HEK293 (cell line): Measurements from ENCODE around the gene SLC4A8.

Experiments
- CTCF ChIA-PET: fragments of 350-600 bp; formaldehyde crosslinking; extraction: SDS; loops from one replicate; lab custom pipeline; 2021; ENCODE audit warnings: antibody characterized with exemption; lab: Yijun Ruan, JAX
- POLR2A ChIA-PET: fragments of 300-600 bp; formaldehyde crosslinking; extraction: SDS; loops from one replicate; lab custom pipeline; 2020; ENCODE audit warnings: antibody characterized with exemption, inconsistent platforms; lab: Yijun Ruan, JAX
- H3K27ac ChIP-seq: fragments of 200-500 bp; sonication (Bioruptor generic); 2 replicates; pipeline ENCODE4 v1.5.1; 2014; ENCODE audit warnings: low read depth, low read length, control low read depth, inconsistent platforms; ENCODE audit errors: extremely low read depth
- H3K36me3 ChIP-seq, 2 experiments: fragments of 200-500 bp in 1 of 2; sonication (Bioruptor generic) in 1 of 2; 1 replicate in 1 of 2; 2 replicates in 1 of 2; pipeline ENCODE4 v1.5.1; 2014 to 2017; ENCODE audit warnings: inconsistent platforms in 2 of 2, low read length in 2 of 2; ENCODE audit not compliant: control insufficient read depth in 2 of 2, insufficient read depth in 1 of 2
- H3K4me1 ChIP-seq: fragments of 200-500 bp; sonication (Bioruptor generic); 2 replicates; pipeline ENCODE4 v1.5.1; 2014; ENCODE audit warnings: mild to moderate bottlenecking, low read length, inconsistent platforms; ENCODE audit not compliant: control insufficient read depth, insufficient read depth
- H3K4me3 ChIP-seq: 2 replicates; pipeline ENCODE4 v1.5.1; 2011; ENCODE audit warnings: low read depth, mild to moderate bottlenecking, control low read depth, low read length, moderate library complexity
- H3K9me3 ChIP-seq: fragments of 200-500 bp; sonication (Bioruptor generic); 2 replicates; pipeline ENCODE4 v1.5.1; 2014; ENCODE audit warnings: low read depth, low read length, inconsistent platforms; ENCODE audit not compliant: control insufficient read depth, insufficient read depth
- BCL11B ChIP-seq: fragments of 450-650 bp; formaldehyde crosslinking; IDR thresholded peaks from 2 replicates; pipeline ENCODE4 v1.5.1; 2016; ENCODE audit warnings: low read depth, missing biosample characterization, missing genetic modification characterization
- GLIS2 ChIP-seq: fragments of 450-650 bp; formaldehyde crosslinking; IDR thresholded peaks from 2 replicates; pipeline ENCODE4 v1.5.1; 2016; ENCODE audit warnings: missing biosample characterization, missing genetic modification characterization
- OSR2 ChIP-seq: fragments of 450-650 bp; formaldehyde crosslinking; IDR thresholded peaks from 2 replicates; pipeline ENCODE4 v1.5.1; 2016; ENCODE audit warnings: missing biosample characterization, missing genetic modification characterization
- PRDM10 ChIP-seq: fragments of 450-650 bp; formaldehyde crosslinking; IDR thresholded peaks from 2 replicates; pipeline ENCODE4 v1.5.1; 2016; ENCODE audit warnings: missing biosample characterization, missing genetic modification characterization
- RBAK ChIP-seq: fragments of 450-650 bp; formaldehyde crosslinking; IDR thresholded peaks from 2 replicates; pipeline ENCODE4 v1.5.1; 2016; ENCODE audit warnings: missing biosample characterization, missing genetic modification characterization
- SETDB1 ChIP-seq: IDR thresholded peaks from one replicate; pipeline ENCODE4 v1.6.1; 2017; ENCODE audit warnings: mild to moderate bottlenecking, low read length, moderate library complexity, mixed read lengths; ENCODE audit not compliant: insufficient read length
- TCF7L2 ChIP-seq: IDR thresholded peaks from 2 replicates; pipeline ENCODE4 v1.6.1; 2011; ENCODE audit warnings: low read depth, mild to moderate bottlenecking, inconsistent platforms, low read length, moderate library complexity, borderline replicate concordance
- ZBTB20 ChIP-seq: fragments of 450-650 bp; formaldehyde crosslinking; IDR thresholded peaks from 2 replicates; pipeline ENCODE4 v1.5.1; 2016; ENCODE audit warnings: missing biosample characterization, missing genetic modification characterization
- ZBTB44 ChIP-seq: fragments of 450-650 bp; IDR thresholded peaks from 2 replicates; pipeline ENCODE4 v1.5.1; 2018; ENCODE audit warnings: missing biosample characterization, mild to moderate bottlenecking, missing genetic modification characterization
- ZNF114 ChIP-seq: fragments of 450-650 bp; formaldehyde crosslinking; IDR thresholded peaks from 2 replicates; pipeline ENCODE4 v1.5.0; 2017; ENCODE audit warnings: missing biosample characterization, missing genetic modification characterization
- ZNF133 ChIP-seq: fragments of 450-650 bp; formaldehyde crosslinking; IDR thresholded peaks from 2 replicates; pipeline ENCODE4 v1.5.1; 2016; ENCODE audit warnings: missing biosample characterization, missing genetic modification characterization
- ZNF148 ChIP-seq: fragments of 450-650 bp; formaldehyde crosslinking; IDR thresholded peaks from 2 replicates; pipeline ENCODE4 v1.5.0; 2017; ENCODE audit warnings: missing biosample characterization, missing genetic modification characterization, borderline replicate concordance
- ZNF37A ChIP-seq: fragments of 450-650 bp; IDR thresholded peaks from 2 replicates; pipeline ENCODE4 v1.5.1; 2018; ENCODE audit warnings: missing biosample characterization, missing genetic modification characterization
- ZNF433 ChIP-seq: fragments of 450-650 bp; formaldehyde crosslinking; IDR thresholded peaks from 2 replicates; pipeline ENCODE4 v1.5.1; 2016; ENCODE audit warnings: missing biosample characterization, missing genetic modification characterization, low read depth
- ZNF555 ChIP-seq: fragments of 450-650 bp; formaldehyde crosslinking; conservative IDR thresholded peaks from 2 replicates; pipeline ENCODE4 v1.5.1; 2017; ENCODE audit warnings: missing biosample characterization, mild to moderate bottlenecking, missing genetic modification characterization, inconsistent platforms
- ZNF600 ChIP-seq: fragments of 450-650 bp; formaldehyde crosslinking; IDR thresholded peaks from 2 replicates; pipeline ENCODE4 v1.5.1; 2016; ENCODE audit warnings: missing biosample characterization, missing genetic modification characterization
- ZNF623 ChIP-seq: fragments of 450-650 bp; formaldehyde crosslinking; IDR thresholded peaks from 2 replicates; pipeline ENCODE4 v1.5.1; 2016; ENCODE audit warnings: missing biosample characterization, missing genetic modification characterization
- ZNF624 ChIP-seq: fragments of 450-650 bp; formaldehyde crosslinking; IDR thresholded peaks from 2 replicates; pipeline ENCODE4 v1.5.1; 2017; ENCODE audit warnings: missing biosample characterization, missing genetic modification characterization
- ZNF639 ChIP-seq: fragments of 450-650 bp; formaldehyde crosslinking; IDR thresholded peaks from 2 replicates; pipeline ENCODE4 v1.5.1; 2016; ENCODE audit warnings: missing biosample characterization, missing genetic modification characterization
- ZNF645 ChIP-seq: fragments of 450-650 bp; formaldehyde crosslinking; IDR thresholded peaks from 2 replicates; pipeline ENCODE4; 2016; ENCODE audit warnings: missing biosample characterization, missing genetic modification characterization
- ZNF704 ChIP-seq: fragments of 450-650 bp; formaldehyde crosslinking; IDR thresholded peaks from 2 replicates; pipeline ENCODE4 v1.5.1; 2016; ENCODE audit warnings: missing biosample characterization, missing genetic modification characterization
- ZNF777 ChIP-seq: fragments of 450-650 bp; formaldehyde crosslinking; IDR thresholded peaks from 2 replicates; pipeline ENCODE4 v1.5.1; 2017; ENCODE audit warnings: missing biosample characterization, missing genetic modification characterization, borderline replicate concordance
- ZNF785 ChIP-seq: fragments of 450-650 bp; formaldehyde crosslinking; IDR thresholded peaks from 2 replicates; pipeline ENCODE4 v1.5.1; 2016; ENCODE audit warnings: missing biosample characterization, missing genetic modification characterization

SLC4A8 gene

GRCh38 chr12:51378749-51379148, 45.9 kb upstream of the SLC4A8 start:
- TF ChIP-seq OSR2 (tag by site-specific recombination), result no peak
- TF ChIP-seq ZNF600, result no peak
- no peak for TF ChIP-seq ZNF433 (tag by site-specific recombination)
- TF ChIP-seq ZNF624, result no peak
- TF ChIP-seq ZNF639, result no peak
- TF ChIP-seq ZNF37A, result no peak
- TF ChIP-seq ZNF777, result no peak
- no peak for TF ChIP-seq ZNF148 (tag by site-specific recombination)
- no peak for TF ChIP-seq ZNF623 (tag by site-specific recombination)
- no peak for TF ChIP-seq ZBTB20 (tag by site-specific recombination)
- no peak for TF ChIP-seq ZNF133
- no peak for TF ChIP-seq ZNF555 (tag by site-specific recombination)
- no peak for TF ChIP-seq ZNF645 (tag by site-specific recombination)
- TF ChIP-seq BCL11B (tag by site-specific recombination), result no peak
- TF ChIP-seq TCF7L2, result no peak
- no peak for TF ChIP-seq ZNF704 (tag by site-specific recombination)
- TF ChIP-seq ZBTB44 (tag by site-specific recombination), result no peak
- no peak for TF ChIP-seq RBAK (tag by site-specific recombination)
- TF ChIP-seq, all 188 proteins: peak for 0
- no peak overlapping the region for H3K4me3 ChIP-seq
- no peak overlapping the region for H3K27ac ChIP-seq
- ChIA-PET POLR2A (no interaction called here), CTCF (interaction anchor here (1.1 kb wide), 1 partner anchor 42 kb away, joined by 3 read pairs; no protein-coding TSS in a partner anchor)
- H3K36me3 ChIP-seq, result peaks cover 4 to 39% of the 10 kb centered on the region in 2 experiments; a peak in 2 of 3 replicates
- H3K4me1 ChIP-seq, result peaks cover 18% of the 10 kb centered on the region
- H3K9me3 ChIP-seq, result no peaks in the 10 kb centered on the region

GRCh38 chr12:51379571-51379970, 45.1 kb upstream of the SLC4A8 start:
- ChIA-PET CTCF (no interaction called here), POLR2A (no interaction called here)
- Histone ChIP-seq H3K9me3 (no peaks in the 10 kb centered on the region), H3K4me1 (peaks cover 21% of the 10 kb centered on the region), H3K27ac (no peak overlapping the region), H3K36me3 (peaks cover 4 to 36% of the 10 kb centered on the region in 2 experiments; a peak in 2 of 3 replicates), H3K4me3 (no peak overlapping the region)
- TF ChIP-seq GLIS2 (no peak), ZNF114 (no peak), SETDB1 (no peak), PRDM10 (no peak), ZNF785 (tag by site-specific recombination) (no peak)
